Measurements from ENCODE around the gene APOL5.

DNA sequence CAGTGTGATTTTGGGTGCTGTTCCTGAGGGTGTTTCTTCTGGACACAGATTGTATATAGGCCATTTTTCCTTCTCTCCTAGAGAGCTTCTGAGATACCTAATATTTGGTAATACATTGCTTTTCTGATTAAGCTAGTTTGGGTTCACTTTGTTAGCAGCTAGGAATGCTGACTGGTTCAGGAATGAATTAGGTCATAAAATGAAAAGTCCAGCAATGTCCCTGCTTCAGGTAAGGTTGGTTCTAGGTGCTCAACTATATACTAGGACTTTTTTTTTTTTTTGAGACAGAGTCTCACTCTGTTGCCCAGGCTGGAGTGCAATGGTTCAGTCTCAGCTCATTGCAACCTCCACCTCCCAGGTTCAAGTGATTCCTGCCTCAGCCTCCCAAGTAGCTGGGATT is 32.9 kb upstream of the APOL5 start:
- TF ChIP-seq, protein P1, sequence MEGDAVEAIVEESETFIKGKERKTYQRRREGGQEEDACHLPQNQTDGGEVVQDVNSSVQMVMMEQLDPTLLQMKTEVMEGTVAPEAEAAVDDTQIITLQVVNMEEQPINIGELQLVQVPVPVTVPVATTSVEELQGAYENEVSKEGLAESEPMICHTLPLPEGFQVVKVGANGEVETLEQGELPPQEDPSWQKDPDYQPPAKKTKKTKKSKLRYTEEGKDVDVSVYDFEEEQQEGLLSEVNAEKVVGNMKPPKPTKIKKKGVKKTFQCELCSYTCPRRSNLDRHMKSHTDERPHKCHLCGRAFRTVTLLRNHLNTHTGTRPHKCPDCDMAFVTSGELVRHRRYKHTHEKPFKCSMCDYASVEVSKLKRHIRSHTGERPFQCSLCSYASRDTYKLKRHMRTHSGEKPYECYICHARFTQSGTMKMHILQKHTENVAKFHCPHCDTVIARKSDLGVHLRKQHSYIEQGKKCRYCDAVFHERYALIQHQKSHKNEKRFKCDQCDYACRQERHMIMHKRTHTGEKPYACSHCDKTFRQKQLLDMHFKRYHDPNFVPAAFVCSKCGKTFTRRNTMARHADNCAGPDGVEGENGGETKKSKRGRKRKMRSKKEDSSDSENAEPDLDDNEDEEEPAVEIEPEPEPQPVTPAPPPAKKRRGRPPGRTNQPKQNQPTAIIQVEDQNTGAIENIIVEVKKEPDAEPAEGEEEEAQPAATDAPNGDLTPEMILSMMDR (IDR thresholded peaks at IDR 0.05), result no peak
- TF ChIP-seq POLR2A (IDR thresholded peaks at IDR 0.05), result no peak
